Chondrocyte (in vitro differentiated cells): Measurements from ENCODE around the gene DUSP11. TPM values are rescaled to one million over a fixed set of nuclear protein-coding genes. Genes with fewer than 3 reads are reported as not detected.
"Not testable (repeated sequence)": the region's sequence is repeated elsewhere in the genome, so short reads cannot be mapped to it uniquely, and the experiment has no call there.

Source experiments
- DNase-seq: peaks from one replicate; pipeline ENCODE4 v3.0.0; 2021; ENCODE audit warnings: mixed read lengths, low spot score
- H3K27ac Mint-ChIP-seq: one replicate; pipeline ENCODE4 v1.8.0; 2021; ENCODE audit warnings: mild to moderate bottlenecking, moderate library complexity, mixed read lengths; ENCODE audit not compliant: unreplicated experiment
- H3K27me3 Mint-ChIP-seq: 2 replicates; pipeline ENCODE4 v1.8.0; 2021; ENCODE audit warnings: low read depth, mixed read lengths
- H3K36me3 Mint-ChIP-seq: 2 replicates; pipeline ENCODE4 v1.8.0; 2021; ENCODE audit warnings: low read depth, mixed read lengths
- H3K4me1 Mint-ChIP-seq: 2 replicates; pipeline ENCODE4 v1.8.0; 2021; ENCODE audit warnings: low read depth, mild to moderate bottlenecking, mixed read lengths
- H3K4me3 Mint-ChIP-seq: one replicate; pipeline ENCODE4 v1.8.0; 2021; ENCODE audit warnings: mild to moderate bottlenecking, moderate library complexity, mixed read lengths; ENCODE audit not compliant: unreplicated experiment
- H3K9me3 Mint-ChIP-seq: 2 replicates; pipeline ENCODE4 v1.8.0; 2021; ENCODE audit warnings: low read depth, mixed read lengths
- CTCF ChIP-seq: fragments of 200-600 bp; sonication (generic); IDR thresholded peaks from 2 replicates; pipeline ENCODE4 v1.5.0; 2021; ENCODE audit warnings: antibody characterized with exemption, mild to moderate bottlenecking, moderate library complexity
- total RNA-seq: library from RNA; stranded (reverse); gene quantifications from 3 replicates; pipeline ENCODE4 v1.2.1, GENCODE V29; 2021

DUSP11 gene
- total RNA-seq, 1 donor from 2014 or later, result 22.9 TPM

- Mint-ChIP-seq H3K4me3 (no peak overlapping the region), H3K36me3 (peaks cover 9% of the 10 kb centered on the region), H3K9me3 (peaks cover 25% of the 10 kb centered on the region), H3K4me1 (peaks cover 8% of the 10 kb centered on the region), H3K27ac (no peak overlapping the region), H3K27me3 (peaks cover 5% of the 10 kb centered on the region)
- TF ChIP-seq CTCF, result no peak
- DNase-seq, result no peak
Measured at GRCh38 chr2:73718421-73718820, 61.5 kb downstream of the DUSP11 start.

GRCh38 chr2:73717695-73718094 is 62.2 kb downstream of the DUSP11 start:
- not testable (repeated sequence) for DNase-seq, H3K4me3 Mint-ChIP-seq, H3K27ac Mint-ChIP-seq, H3K27me3 Mint-ChIP-seq, H3K4me1 Mint-ChIP-seq, H3K36me3 Mint-ChIP-seq
- H3K9me3 Mint-ChIP-seq, result peaks cover 19% of the 10 kb centered on the region

GRCh38 chr2:73717251-73717606 is 62.7 kb downstream of the DUSP11 start:
- Mint-ChIP-seq H3K9me3 (peaks cover 17% of the 10 kb centered on the region), H3K4me1 (peaks cover 8% of the 10 kb centered on the region), H3K36me3 (peaks cover 4% of the 10 kb centered on the region), H3K27ac (no peak overlapping the region), H3K4me3 (no peak overlapping the region), H3K27me3 (peaks cover 5% of the 10 kb centered on the region)
- no peak for TF ChIP-seq CTCF
- no peak for DNase-seq

GRCh38 chr2:73716543-73717250 is 63.2 kb downstream of the DUSP11 start:
- Mint-ChIP-seq H3K4me1 (peaks cover 8% of the 10 kb centered on the region), H3K36me3 (peaks cover 4% of the 10 kb centered on the region), H3K27me3 (peaks cover 9% of the 10 kb centered on the region), H3K4me3 (peak overlapping the region; percentile 4), H3K9me3 (peaks cover 17% of the 10 kb centered on the region), H3K27ac (peak overlapping the region; percentile 45)
- no peak for DNase-seq
- TF ChIP-seq CTCF, result no peak

- Mint-ChIP-seq H3K9me3 (peaks cover 13% of the 10 kb centered on the region), H3K27ac (no peak overlapping the region), H3K27me3 (peaks cover 15% of the 10 kb centered on the region), H3K36me3 (peaks cover 4% of the 10 kb centered on the region), H3K4me1 (peaks cover 8% of the 10 kb centered on the region), H3K4me3 (no peak overlapping the region)
- no peak for TF ChIP-seq CTCF
- no peak for DNase-seq
Measured at GRCh38 chr2:73714091-73714490, 65.8 kb downstream of the DUSP11 start.

Other genes with a start within 250 kb of the DUSP11 start
- not detected in 3 replicates for gene NAT8, start 137.7 kb downstream of the DUSP11 start, total RNA-seq
- gene TPRKB, start 42.8 kb downstream of the DUSP11 start, total RNA-seq, result 13.6 to 20.5 TPM (median 14.2 TPM) in 3 replicates
- gene C2orf78, start 4.1 kb upstream of the DUSP11 start, total RNA-seq, result not detected in 3 replicates
- gene STAMBP, start 48.9 kb upstream of the DUSP11 start, total RNA-seq, result 29.3 to 32.6 TPM (median 32.1 TPM) in 3 replicates
- 173 to 1,480 TPM (median 1,439 TPM) in 3 replicates for gene ACTG2, start 112.9 kb upstream of the DUSP11 start, total RNA-seq
- gene DGUOK, start 146.8 kb upstream of the DUSP11 start, total RNA-seq, result 58.1 to 60.8 TPM (median 58.9 TPM) in 3 replicates
- 13.1 to 32.2 TPM (median 31.8 TPM) in 3 replicates for gene TET3, start 204.8 kb upstream of the DUSP11 start, total RNA-seq